ENCODE data around the gene ANG.
A peak's percentile ranks its signal among the peaks of the same experiment; 100 is the strongest.
"Not testable (repeated sequence)": the region's sequence is repeated elsewhere in the genome, so short reads cannot be mapped to it uniquely, and the experiment has no call there.

The ANG gene

GRCh38 chr14:20688167-20688839, at the start of gene ANG:
Gene ANG (plus strand): TSS chr14:20688764. CDS start chr14:20693565, 4,801 bp downstream.
- no peak for DNase-seq

- no peak for DNase-seq
These were observed 47.0 kb upstream of the ANG start, which contains the start of gene OR6S1 for GRCh38 chr14:20641591-20641990. Gene OR6S1 (minus strand): TSS chr14:20641691. CDS start chr14:20641691, 0 bp downstream.

GRCh38 chr14:20642182-20642581, 46.4 kb upstream of the ANG start:
- DNase-seq = no peak

GRCh38 chr14:20642755-20643154, 45.8 kb upstream of the ANG start:
- DNase-seq = not testable (repeated sequence)

GRCh38 chr14:20644520-20644919, 44.0 kb upstream of the ANG start:
- no peak for DNase-seq

GRCh38 chr14:20645481-20645880, 43.1 kb upstream of the ANG start:
- DNase-seq = no peak

GRCh38 chr14:20652996-20653975, 35.3 kb upstream of the ANG start:
- peak; percentile 72 to 80 for DNase-seq

GRCh38 chr14:20655851-20656250, 32.7 kb upstream of the ANG start:
- DNase-seq = no peak

- DNase-seq = no peak
These were observed 32.3 kb upstream of the ANG start for GRCh38 chr14:20656274-20656673.

- peak in 1 of 2 experiments; percentile 43 for DNase-seq
These were observed 31.1 kb upstream of the ANG start for GRCh38 chr14:20657216-20658211.

- DNase-seq = no peak
These were observed 30.3 kb upstream of the ANG start for GRCh38 chr14:20658246-20658645.

- DNase-seq = no peak
These were observed 29.2 kb upstream of the ANG start for GRCh38 chr14:20659336-20659735.

GRCh38 chr14:20659813-20660395, 28.7 kb upstream of the ANG start:
- DNase-seq = no peak

GRCh38 chr14:20661197-20661596, 27.4 kb upstream of the ANG start:
- no peak for DNase-seq

GRCh38 chr14:20662968-20663732, 25.4 kb upstream of the ANG start:
- DNase-seq = peak; percentile 89 to 93

GRCh38 chr14:20666400-20666961, 22.1 kb upstream of the ANG start:
- DNase-seq = not testable (repeated sequence)

GRCh38 chr14:20667957-20668356, 20.6 kb upstream of the ANG start:
- peak in 1 of 2 experiments; percentile 19 for DNase-seq

GRCh38 chr14:20668969-20669368, 19.6 kb upstream of the ANG start:
- DNase-seq = no peak

GRCh38 chr14:20671597-20672283, 16.8 kb upstream of the ANG start:
- no peak for DNase-seq

GRCh38 chr14:20675669-20676068, 12.9 kb upstream of the ANG start:
- DNase-seq = no peak

All from activated CD4-positive, alpha-beta T cell treated with anti-CD3 and anti-CD28 coated beads, Interleukin-2, amount 50 U/mL, for 48 hours (primary cell).